T-helper 2 cell (primary cell): ENCODE measurements around the gene BABAM2.
"Not testable (repeated sequence)": the region's sequence is repeated elsewhere in the genome, so short reads cannot be mapped to it uniquely, and the experiment has no call there.

ENCODE experiments used
- DNase-seq, 5 experiments: peaks; one replicate each; pipeline versions ENCODE4 v3.0.0 to v3.0.0-alpha.2; 2012 to 2022

BABAM2 gene

DNA sequence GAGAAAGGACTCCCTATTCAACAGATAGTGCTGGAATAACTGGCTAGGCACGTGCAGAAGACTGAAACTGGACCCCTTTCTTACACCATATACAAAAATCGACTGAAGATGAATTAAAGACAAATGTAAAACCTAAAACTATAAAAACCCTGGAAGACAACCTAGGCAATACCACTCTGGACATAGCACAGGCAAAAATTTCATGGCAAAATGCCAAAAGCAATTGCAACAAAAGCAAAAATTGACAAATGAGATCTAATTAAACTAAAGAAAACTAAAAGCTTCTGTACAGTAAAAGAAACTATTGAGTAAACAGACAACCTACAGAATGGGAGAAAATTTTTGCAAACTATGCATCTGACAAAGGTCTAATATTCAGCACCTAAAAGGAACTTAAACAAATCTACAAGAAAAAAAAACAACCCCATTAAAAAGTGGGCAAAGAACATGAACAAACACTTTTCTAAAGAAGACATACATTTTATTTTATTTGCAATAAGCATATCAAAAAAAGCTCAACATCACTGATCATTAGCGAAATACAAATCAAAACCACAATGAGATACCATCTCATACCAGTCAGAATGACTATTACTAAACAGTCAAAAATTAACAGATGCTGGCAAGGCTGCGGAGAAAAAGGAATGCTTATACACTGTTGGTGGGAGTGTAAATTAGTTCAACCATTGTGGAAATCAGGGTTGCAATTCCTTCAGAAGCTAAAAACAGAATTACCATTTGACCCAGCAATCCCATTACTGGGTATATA lies 8.5 kb upstream of the BABAM2 start:
- not testable (repeated sequence) for DNase-seq

GRCh38 chr2:27882584-27882922 lies 8.0 kb upstream of the BABAM2 start:
- not testable (repeated sequence) for DNase-seq

- DNase-seq: no peak
These were observed 5.9 kb upstream of the BABAM2 start for GRCh38 chr2:27884601-27885000.

DNA sequence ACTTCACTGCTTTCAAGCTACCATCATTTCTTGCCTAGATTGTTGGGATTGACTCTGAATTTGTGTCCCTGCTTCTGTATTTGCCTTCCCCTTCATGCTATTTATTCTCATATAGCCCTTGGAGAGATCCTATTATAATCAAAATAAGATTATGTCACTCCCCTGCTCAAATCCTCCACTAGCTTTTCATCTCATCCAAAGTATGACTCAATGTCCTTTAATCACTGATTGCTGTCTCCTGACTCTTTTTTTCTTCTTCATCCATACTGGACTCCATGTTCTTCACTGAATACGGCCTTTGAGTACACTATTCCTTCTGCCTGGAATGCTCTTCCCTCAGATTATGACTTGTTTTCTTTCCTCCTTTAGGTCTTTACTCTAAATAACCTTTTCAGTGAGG lies 5.3 kb upstream of the BABAM2 start:
- DNase-seq: no peak

DNA sequence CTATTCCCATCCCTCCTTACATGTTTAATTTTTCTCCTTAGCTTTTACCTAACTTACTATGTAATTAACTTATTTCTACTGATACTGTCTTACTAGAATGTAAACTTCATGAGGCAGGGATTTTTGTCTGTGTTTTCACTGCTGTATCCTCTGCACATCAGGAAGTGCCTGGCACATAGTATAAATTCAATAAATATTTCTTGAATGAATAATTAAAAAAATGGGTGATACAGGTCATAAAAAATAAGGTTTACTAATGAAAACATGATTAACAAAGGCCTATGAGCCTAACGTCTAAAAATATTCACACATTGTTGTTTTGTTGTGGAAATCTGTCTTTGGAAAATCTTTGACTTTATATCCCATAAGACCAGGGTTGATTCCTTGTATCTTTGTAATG lies 4.9 kb upstream of the BABAM2 start:
- DNase-seq: no peak

- no peak for DNase-seq
These were observed 4.2 kb upstream of the BABAM2 start for GRCh38 chr2:27886322-27886721.

DNA sequence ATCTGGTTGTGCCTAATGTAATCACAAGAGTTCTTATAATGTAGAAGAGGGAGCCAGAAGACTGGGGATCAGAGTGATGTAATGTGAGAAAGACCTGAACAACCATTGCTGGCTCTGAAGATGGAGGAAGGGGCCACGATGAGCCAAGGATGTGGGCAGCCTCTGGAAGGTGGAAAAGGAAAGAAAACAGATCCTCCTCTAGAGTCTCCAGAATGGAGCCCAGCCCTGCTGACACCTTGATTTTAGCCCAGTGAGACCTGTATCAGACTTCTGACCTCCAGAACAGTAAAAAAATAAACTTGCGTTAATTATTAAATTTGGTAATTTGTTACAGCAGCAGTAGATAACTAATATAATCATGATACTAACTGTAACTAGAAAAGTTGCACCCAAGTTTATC lies 3.4 kb upstream of the BABAM2 start:
- DNase-seq: no peak

- no peak for DNase-seq
These were observed 2.7 kb upstream of the BABAM2 start for GRCh38 chr2:27887830-27888229.

- DNase-seq: no peak
These were observed 1.7 kb upstream of the BABAM2 start for GRCh38 chr2:27888790-27889189.

DNA sequence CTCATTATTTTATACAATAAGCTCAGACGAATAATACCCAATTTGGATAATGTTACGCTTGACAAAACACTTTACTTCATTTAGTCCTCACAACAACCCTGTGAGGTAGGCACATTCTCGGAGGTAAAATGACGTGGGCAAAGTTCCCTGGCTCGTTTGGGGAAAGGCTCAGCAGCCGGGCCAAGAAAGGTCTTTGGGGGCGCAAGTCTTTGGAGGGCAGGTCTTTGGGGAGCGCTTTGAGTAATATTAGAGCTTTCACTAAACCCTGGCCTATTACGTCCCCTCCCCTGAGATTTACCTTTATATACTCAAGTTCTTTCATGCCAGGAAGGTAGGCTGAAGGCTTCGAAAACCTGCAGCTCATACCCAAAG lies 769 bp upstream of the BABAM2 start:
- peak in 1 of 5 experiments; percentile 3 for DNase-seq

- DNase-seq: peak; percentile 62 to 95 (median 85)
These were observed 569 bp downstream of the BABAM2 start for GRCh38 chr2:27890924-27891672.

DNA sequence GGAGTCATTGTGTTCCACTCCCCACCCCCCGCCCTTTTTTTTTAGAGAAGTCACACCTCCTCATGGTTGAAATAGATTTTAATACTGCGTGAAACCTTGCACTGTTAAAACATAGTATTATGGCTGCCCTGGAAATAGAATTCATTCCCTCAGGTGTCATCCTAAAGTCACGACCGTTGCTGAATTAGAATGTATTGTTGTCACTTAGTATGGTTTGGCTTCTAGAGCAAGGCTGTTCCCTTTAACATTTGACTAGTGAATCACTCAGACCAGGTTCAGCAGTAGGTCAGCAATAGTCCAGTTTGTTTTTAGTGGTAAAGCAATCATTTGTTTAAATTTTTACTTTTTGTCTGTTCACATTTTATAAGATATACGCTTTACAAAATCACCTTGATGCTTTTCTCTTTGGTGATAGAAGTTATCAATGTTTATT lies 1.2 kb downstream of the BABAM2 start:
- peak in 1 of 5 experiments; percentile 37 for DNase-seq

- DNase-seq: peak in 2 of 5 experiments; percentile 10 to 71
These were observed 2.5 kb downstream of the BABAM2 start for GRCh38 chr2:27893006-27893405.

DNA sequence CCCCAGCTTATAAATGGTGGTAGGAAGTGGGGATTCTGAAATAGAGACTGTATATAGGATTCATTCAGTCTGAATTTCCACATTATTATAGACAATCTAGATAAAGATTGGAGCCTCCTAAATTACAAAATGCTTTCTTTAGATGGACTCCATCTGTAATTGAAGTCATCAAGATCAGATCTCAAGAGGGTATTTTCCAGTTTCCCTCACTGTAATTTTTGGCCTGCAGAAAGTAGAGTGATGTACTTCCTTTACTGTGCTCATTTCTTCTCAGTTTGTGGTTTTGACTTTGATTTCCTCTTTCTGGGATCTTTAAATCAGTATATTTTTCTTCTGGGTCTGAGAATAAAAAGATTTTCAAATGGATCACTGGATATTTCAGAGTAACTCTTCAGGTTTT lies 7.2 kb downstream of the BABAM2 start:
- DNase-seq: peak in 1 of 5 experiments; percentile 35

- peak in 2 of 5 experiments; percentile 1 to 49 for DNase-seq
These were observed 10.7 kb downstream of the BABAM2 start for GRCh38 chr2:27901234-27901633.

GRCh38 chr2:27902098-27902497 lies 11.6 kb downstream of the BABAM2 start:
- peak in 1 of 5 experiments; percentile 34 for DNase-seq

DNA sequence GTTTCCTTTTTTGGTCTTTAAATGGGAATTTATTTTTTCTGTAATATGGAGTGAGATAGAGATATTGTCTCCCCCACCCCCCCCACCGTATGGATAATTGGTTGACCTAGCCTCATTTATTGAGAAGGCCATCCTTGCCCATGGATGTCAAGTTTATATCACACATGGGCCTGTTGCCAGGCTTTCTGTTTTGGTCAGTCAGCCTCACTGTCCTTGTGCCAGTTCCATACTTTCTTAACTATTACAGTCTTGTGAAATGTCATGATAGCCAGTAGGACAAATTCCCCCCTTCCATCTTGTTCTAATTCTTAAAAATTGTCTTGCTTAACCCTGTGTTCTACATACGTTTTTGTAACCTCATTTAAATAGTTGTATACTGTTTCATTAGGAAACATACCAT lies 12.5 kb downstream of the BABAM2 start:
- DNase-seq: no peak

DNA sequence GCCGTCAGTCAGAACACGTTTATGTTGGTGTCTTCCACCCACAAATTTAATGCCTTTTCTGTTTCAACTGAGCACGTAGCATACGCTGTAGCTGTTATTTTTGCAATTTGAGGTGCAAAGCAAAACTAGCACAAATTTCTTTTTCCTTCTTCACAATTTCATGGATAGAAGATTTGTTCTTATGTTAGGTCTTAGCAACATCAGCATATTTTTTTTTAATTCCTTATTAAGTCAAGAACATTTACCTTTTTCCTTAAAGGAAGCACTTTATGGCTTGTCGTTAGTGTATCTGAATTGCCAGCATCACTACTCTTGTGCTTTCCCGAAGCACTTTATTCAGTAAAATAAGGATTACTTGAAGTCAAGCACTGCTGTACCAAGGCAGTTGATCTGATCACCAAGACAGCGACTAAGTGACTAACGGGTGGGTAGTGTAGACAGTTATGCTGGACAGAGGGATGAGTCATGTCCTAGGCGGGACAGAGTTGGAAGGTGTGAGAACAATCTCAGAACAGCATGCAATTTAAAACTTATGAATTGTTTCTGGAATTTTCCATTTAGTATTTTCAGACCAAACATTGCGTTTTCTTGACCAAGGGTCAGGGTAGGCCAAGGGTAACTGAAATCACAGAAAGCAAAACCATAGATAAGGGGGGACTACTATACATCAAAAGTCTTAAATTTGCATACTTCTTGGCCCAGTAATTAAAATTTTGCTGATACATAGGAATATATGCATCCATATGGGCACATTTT lies 13.3 kb downstream of the BABAM2 start:
- no peak for DNase-seq

GRCh38 chr2:27904405-27904665 lies 13.8 kb downstream of the BABAM2 start:
- no peak for DNase-seq

GRCh38 chr2:27906074-27906473 lies 15.5 kb downstream of the BABAM2 start:
- DNase-seq: no peak

DNA sequence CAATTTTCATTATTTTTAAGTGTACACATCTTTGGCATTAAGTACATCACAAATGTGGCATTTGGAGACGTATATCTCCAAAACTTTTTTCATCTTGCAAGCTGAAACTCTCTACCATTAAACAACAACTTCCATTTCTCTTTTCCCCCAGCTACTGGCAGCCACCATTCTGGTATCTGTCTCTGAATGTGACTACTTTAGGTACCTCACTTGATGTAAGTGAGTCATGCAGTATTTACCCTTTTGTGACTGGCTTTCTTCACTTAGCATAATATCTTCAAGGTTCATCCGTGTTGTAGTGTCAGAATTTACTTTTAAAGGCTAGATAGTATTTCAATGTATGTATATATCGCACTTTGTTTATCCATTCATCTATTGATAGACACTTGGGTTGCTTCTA lies 17.0 kb downstream of the BABAM2 start:
- DNase-seq: no peak

DNA sequence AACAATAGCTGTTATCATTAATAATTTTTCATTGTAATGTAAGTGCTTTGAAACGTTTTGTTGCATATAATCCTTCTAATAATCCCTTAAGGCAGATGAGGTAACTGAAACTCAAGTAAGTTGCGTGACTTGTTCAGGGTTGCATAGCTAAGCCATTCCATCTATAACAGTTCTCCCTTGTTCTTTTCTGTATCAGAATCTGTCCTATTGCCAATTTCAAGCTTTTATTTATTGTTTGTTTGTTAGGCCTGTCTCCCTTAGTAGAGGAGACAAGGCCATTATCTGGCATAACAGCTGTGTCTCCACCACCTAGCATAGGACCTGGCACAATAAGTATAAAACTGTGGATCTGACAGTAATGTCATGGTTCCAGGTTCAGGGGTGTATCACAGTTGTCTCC lies 19.4 kb downstream of the BABAM2 start:
- no peak for DNase-seq

- DNase-seq: no peak
These were observed 21.1 kb downstream of the BABAM2 start for GRCh38 chr2:27911458-27912210.
